GM12874 (cell line): ENCODE data around the gene RAB4A.

ENCODE experiments used
- CTCF ChIP-seq: IDR thresholded peaks from 2 replicates; pipeline ENCODE4 v1.5.1; 2011; ENCODE audit warnings: low read depth, mild to moderate bottlenecking, control low read depth, low read length, moderate library complexity; ENCODE audit not compliant: insufficient read depth

Gene RAB4A

DNA sequence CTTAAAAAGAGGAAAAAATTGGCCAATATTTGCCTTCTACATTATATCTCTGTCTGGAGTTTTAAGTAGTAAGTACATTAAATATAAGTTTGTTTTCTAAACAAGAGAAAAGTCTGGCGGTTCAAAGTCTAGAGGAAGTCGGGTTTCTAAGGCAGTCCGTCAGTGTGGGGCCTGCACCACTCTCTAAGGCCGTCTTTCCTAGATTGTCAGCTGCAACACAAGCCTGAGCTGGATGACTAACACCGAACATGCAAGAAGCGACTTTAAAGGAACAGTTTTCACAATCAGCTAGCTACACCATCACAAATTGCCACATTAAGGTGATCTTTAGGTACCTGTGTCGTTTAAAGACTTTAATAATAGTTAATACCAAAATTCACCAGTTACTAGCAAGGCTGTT is 52.3 kb downstream of the RAB4A start:
- TF ChIP-seq CTCF = no peak

DNA sequence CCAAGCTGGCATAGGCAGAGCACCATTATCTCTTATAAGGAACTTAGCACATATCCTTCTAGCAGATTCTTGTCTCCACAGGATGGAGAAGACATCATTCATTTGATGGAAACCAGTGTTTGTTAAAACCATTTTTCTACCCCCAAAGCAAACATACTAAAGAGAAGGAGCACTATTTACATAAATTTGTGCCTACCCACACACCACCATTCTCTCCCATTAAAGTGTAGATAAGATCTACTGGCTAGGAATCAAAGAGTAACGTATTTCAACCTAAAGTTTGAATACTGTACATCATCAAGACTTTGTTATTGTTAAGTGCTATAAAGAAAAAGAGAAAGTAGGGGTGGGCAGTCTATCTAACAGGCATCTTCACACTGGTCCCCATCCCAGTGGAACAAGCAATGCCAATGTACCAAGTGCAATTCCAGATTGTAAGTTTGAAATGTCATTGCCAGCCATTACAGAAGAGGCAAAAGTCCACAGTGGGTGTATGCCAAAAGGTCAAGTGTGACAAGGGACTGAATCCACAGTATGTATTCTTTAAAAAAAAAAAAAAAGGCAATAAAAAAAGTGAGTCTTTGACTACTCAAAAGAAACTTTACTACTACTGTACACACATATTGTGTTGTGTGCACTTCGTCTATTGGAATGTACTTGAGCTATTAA is 53.1 kb downstream of the RAB4A start:
- no peak for TF ChIP-seq CTCF

DNA sequence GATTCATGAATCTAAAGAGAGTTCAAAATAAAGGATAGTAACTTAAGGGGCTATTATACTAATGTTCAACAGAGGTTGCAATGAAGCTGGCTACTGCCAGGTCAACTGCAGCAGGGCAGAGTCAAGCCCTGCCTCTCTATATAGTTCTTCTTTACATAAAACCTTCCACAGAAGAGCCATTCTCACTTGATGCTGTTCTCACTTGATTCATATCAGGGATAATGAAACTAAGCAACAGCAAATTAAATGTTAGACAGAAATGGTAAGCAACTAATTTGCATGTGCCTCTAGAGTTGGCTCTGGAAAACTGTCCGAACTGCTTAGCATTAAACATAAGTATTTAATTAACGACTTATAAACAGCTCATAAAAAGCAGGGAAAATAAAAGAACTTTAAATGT is 54.5 kb downstream of the RAB4A start:
- no peak for TF ChIP-seq CTCF

- no peak for TF ChIP-seq CTCF
Measured at GRCh38 chr1:229325853-229326487, 55.1 kb downstream of the RAB4A start.

DNA sequence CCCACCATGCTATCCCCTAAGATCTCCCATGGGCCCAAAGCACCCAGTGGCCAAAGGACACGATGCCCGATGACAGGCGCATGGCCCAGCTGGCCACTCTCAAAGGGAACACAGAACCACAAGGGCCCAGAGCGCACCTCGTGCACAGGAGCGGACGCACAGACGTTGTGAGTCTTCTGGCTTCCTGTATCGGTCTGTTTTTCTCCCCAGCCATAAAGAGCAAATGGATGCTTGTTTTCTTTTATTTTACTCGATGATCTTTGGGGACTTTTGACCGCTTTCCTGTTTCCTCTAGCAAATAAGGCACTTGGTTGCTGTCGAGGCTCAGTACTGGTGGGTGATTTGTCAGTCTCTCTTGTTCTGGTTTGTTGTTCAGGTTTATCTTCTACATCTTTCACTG is 55.7 kb downstream of the RAB4A start:
- TF ChIP-seq CTCF = no peak

- TF ChIP-seq CTCF = no peak
Measured at GRCh38 chr1:229328598-229329362, 57.9 kb downstream of the RAB4A start.

DNA sequence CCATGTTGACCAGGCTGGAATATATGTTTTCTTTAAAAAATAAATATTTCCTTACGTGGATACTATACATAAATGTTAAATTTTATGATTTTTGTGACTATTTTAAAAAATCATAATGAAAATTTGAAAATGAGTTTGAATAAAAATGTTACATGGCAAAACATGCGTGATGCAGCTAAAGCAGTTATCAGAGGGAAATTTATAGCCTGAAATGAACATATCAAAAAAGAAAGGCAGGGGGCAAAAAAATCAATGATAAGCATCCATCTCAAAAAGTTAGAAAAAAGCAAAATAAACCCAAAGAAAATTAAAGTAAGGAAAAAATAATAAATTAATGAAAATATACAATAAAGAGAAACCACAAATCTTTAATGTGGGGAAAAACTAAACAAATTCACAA is 63.4 kb downstream of the RAB4A start:
- no peak for TF ChIP-seq CTCF
